C1 segment of cervical spinal cord (tissue), 14 donors: ENCODE data around the gene RTN4IP1.
"Not testable (repeated sequence)": the region's sequence is repeated elsewhere in the genome, so short reads cannot be mapped to it uniquely, and the experiment has no call there.

ENCODE experiments used
- DNase-seq, 14 donors: peaks; one replicate each; lab custom pipeline; 2025; lab: John Stamatoyannopoulos, UW

Gene RTN4IP1

DNA sequence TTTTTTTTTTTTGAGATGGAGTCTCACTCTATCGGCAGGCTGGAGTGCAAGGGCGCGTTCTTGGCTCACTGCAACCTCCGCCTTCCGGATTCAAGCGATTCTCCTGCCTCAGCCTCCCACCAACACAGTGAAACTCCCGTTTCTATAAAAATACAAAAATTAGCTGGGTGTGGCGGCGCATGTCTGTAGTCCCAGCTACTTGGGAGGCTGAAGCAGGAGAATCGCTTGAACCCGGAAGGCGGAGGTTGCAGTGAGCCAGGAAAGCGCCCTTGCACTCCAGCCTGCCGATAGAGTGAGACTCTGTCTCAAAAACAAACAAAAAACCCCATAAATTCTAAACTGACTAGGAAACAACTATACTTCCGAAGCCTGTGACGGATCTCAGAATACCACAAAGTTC is 1.5 kb downstream of the RTN4IP1 start:
- DNase-seq = not testable (repeated sequence)

DNA sequence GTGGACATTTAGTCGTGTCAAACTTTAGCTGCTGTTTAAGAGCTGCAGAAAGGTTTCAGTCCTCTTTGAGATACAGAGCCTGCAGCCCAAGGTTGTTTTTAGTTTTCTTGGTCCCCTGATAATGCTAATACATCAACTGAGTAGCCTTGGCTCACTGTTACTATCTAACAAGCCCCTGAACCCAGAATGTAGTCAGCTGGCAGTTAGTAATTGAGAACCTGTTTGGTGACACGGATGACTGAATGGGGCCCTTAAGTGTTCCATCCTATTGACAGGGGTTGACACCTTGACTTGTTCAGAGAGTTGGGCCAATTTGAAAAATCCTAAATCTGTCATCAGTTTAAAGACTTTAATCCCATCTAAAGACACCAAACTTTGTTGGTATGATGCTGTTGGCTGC is 2.8 kb downstream of the RTN4IP1 start:
- no peak for DNase-seq

DNA sequence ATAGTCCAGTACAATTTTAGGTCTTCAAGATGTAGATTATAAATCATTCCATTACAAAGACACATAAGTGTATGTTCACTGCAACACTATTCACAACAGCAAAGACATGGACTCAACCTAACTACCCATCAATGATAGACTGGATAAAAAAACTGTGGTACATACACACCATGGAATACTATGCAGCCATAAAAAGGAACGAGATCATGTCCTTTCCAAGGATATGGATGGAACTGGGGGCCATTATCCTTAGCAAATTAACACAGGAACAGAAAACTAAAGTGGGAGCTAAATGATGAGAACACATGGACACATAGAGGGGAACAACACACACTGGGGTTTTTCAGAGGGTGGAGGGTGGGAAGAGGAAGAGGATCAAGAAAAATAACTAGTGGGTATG is 6.3 kb downstream of the RTN4IP1 start:
- no peak for DNase-seq

DNA sequence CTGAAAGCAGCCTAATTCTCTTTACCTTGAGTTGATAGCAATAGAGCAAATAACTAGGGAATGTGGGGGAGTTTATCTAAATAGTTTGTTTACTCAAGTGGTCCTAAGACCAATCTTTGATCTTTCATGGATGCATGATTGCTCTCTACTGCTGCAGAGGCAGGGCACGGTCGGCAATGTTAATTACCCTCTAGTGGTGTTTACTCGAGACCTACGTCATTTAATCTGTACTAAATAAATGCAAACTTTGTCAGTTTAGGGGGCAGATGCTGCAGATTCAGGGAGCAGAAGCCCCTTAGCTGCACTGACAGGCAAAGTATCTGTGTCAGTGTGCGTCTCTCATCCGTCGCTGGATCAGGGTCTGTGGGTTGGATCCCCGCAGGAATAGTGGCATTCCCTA is 6.9 kb downstream of the RTN4IP1 start:
- DNase-seq = no peak

DNA sequence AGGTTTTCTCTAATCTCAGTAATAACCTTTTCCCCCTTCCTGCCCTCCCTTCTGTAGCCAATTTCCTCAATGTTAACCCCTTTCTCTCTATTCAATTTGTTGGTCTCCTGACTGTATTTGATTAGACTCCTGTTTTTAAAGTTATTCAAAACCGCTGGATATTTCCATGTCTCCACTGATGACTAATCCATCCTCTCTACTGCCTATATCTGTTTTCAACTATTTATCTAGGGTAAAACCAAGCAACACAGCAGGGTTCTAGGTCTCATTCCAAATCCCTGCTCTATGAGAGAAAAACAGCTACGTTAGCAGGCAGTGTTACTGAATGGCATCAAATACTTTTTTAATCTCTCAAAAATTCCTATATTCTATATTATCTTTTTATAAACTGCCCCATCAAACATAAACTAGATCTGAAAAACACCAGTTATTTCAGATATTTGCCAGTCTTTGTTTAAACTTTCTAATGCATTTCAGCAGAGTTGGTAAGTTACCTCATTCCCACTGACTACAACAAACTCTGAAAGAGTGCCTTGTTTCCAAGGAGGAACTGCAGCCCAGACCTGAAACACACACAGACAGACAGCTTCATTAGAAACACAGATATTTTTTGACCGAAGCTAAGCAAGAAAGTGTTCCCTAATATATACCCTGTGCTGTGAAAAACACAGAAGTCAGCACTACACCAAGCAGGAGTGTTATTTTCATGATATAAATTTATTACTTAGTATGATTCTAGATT is 8.2 kb downstream of the RTN4IP1 start:
- DNase-seq = no peak

DNA sequence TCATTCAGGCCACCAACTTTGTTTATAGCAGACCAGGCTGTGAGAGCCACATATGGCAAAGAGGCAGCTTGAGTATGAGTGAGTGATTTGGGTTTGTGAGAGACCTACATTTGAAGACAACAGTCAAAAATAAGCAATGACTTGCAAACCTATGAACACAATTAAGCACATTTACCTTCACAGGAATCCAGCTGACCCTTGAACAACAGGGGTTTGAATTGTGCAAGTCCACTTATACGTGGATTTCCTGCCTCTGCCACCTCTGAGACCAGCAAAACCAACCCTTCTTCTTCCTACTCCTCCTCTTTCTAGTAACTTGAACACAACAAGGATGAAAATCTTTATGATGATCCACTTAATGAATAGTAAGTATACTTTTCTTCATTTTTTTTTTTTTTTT is 10.1 kb downstream of the RTN4IP1 start:
- no peak for DNase-seq

DNA sequence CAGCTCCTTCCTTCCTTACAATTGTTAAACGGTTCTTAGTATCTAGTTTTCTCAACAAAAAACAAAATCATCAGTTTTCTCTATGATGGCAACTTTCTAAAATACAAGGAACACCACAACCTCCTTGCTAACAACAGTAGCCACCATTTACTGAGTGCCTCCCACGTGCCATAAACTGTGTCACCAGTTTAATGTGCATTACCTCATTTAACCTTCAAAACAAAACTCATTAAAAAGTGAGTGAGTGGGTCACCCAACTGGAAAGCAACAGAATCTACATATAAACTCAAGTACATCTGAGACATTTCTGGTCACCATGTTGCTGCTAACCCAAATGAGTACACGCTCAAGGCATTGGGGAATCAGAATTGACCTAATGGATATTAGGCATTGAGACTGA is 11.0 kb downstream of the RTN4IP1 start:
- no peak for DNase-seq

DNA sequence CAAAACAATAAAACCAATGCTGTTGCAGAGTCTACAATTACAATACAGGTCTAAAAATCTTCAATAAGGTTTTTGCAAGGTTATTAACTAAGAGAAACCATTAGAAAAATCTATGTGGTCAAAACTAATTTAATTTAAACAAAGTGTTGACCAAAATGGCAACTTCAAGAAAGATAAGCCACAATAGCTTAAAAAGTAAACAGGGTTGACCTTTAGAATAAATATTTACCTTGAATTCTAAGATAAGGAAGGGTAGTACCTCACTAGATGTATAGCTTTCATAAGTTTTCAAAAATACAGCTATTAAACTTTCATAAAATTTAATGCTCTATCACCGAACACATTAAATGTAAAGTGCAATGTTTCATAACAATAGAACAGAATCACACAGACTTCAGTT is 11.4 kb downstream of the RTN4IP1 start:
- no peak for DNase-seq

DNA sequence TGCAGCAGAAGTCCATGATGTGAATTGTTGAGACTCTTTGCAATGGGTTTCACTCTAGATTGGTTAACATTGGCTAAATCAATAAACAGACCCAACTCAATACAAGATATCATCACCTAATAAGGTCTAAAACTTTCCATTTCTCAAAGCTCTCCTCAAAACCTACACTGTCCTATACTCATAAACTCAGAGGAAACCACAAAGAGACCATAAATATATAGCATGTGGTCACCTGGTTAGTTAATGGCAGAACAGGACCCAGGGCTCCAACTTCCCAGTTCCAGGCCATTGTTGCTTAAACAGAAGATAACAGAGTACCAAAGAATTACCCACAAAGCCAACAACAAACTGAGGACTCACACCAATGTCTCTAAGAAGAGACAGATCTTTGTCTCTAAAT is 12.0 kb downstream of the RTN4IP1 start:
- DNase-seq = no peak

DNA sequence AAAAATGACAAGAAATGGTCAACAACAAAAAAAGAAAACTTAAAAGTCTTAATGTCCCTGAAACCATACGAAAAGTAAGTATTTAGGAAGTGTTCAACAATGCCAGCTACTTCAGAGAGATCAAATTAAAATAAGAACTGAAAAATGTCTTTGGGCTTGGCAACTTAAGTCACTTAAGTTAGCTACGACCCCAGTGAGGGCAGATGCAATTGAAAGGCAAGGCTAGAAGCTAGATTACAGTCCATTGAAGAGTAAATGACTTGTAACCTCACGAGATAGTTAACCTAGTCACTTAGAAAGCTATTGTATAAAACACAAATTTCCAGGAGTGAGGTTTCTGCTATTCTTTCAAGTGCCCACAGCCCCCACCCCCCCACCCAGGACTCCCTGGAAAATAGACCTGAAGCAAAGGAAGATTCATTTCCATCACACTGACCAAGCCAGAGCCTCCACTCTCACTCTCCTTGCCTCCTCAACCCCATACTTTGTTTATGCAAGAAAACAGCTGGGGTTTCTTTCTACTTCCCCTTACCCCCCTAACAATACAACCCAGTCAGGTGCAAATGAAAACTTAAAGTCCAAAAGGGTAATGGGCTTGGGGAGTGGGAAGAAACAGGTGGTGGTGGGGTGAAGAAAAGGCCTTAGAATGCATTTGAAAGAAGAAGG is 14.6 kb downstream of the RTN4IP1 start:
- no peak for DNase-seq

DNA sequence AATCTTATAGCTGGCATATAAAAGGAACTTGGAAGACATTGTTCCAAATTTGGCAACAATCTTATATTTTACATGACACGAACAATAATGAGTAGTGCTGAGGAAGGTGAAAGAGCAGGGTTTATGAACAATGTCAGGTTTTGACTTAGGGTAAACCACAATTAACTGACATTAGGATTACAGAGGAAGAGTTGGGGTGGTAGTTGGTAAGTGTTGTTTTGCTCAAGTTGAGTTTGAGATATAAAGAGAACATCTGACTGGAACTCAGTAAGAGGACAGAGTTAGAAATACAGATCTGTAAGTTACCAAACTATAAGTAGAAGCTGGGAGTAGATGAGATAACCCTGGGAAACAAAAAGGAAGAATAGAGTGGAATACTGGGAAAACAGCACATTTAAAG is 15.1 kb downstream of the RTN4IP1 start:
- no peak for DNase-seq

DNA sequence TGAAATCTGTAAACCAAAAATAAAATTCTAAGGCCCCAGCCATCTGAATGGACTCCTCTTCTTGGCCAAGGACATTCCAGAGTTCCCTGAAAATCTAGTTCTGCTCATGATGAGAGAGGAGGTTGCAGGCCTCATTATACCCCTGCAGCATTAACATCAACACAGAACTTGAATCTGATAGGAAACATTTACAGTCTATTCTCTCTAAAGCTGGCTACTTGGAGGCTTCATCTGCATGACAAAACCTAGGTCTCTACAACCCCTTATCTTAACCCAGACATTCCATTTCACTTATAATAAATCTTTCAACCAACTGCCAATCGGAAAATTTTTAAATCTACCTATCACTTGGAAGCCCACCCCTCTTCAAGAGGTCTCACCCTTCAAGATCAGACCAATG is 15.7 kb downstream of the RTN4IP1 start:
- DNase-seq = no peak

DNA sequence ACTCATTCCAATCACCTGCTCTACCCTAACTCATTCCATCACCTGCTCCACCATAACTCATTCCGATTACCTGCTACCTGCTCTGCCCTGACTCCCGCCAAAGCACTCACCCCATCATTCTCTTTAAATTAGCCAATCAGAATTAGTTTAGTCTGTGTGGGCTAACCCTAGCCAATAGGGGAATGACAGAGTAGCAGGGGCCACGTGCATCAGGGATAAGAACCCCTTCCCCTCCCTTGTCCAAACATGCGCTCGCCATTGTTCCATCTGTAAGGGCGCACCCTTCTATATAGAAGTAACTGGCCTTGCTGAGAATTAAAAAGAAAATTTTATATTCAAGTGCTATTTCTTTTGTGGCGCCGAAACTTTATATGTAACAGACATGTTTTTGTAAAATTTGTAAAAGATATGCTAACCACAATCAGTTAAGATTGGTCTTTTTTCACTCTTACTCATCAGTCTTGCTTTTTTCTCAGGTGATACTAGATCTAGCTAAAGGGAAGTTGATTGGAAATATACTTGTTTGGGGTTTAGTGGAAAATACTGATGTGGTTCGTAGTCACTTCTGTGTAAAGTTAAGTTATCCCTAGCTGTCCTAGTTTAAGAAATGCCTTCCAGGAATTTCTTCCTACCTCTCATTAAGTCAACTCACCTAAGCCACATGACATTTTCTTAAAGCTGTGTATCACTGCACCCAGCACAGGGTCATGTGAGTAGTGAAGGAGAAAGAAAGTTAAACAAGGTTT is 16.5 kb downstream of the RTN4IP1 start:
- DNase-seq = no peak

DNA sequence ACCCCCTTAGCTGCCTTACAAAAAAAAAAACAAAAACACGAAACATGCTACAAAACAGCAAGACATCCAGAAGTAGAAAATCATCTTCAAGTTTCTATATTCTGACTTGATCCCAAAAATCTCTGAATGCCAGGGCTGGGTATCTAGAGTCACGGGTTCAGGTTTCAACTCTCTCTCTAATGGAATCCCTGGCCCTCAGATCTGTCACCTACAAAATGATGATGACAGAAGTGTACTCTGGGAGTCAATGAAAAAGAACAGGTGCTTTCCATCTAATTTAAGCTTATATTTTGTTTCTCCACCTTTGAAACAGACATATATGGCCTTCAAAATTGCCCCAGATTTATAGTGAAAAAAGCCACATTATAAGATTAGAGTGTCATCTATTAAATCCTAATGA is 18.3 kb downstream of the RTN4IP1 start:
- no peak for DNase-seq

DNA sequence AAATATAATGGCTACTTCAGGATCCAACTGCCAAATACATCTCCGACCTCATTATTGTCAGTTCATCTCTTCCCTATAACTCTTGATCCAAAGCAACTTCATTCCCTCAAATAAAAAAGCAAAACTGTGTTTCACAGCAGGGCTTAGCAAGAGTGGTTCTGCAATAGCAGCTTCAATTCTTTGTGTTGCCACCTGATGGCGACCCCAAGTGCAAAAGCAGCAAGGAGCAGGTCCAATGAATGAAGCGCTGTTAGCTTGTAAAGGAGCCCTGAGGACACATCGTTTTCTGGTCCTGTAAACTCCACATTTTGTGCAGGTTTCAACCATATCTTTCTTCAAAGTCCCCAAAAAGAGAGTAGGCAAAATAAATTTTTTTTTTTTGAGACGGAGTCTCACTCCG is 19.6 kb downstream of the RTN4IP1 start:
- DNase-seq = no peak

DNA sequence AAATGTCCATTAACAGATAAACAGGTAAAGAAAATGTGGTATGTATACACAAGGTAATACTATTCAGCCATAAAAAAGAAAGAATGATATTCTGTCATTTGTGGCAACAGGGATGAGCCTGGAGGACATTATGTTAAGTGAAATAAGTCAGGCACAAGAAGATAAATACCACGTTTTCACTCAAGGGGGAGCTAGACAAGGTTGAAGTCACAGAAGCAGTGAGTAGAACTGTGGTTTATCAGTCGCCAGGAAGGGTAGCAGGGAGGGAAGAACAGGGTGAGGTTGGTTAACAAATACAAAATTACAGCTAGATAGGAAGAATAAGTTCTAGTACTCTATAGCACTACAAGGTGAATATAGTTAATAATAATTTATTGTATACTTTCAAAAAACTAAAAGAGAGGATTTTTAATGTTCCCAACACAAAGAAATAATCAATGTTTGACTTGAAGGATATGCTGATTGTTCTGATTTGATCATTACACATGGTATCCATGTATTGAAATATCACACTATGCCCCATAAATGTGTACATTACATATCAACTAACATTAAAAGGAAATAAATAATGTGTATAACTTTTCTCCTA is 21.1 kb downstream of the RTN4IP1 start:
- DNase-seq = no peak

DNA sequence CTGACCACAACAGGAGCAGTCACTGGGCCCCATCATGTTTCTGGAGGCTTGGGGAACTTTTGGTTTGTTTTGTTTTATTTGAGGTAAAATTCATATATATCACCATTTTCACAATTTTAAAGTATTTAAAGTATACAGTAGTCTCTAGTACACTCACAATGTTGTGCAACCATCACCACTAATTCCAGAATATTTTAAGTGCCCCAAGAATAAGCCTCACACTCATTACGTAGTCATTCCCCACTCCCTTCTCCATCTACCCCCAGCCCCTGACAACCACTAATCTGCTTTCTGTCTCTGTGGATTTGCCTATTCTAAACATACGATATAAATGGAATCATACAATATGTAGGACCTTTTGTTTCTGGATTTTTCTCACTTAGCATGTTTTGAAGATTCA is 29.0 kb downstream of the RTN4IP1 start:
- no peak for DNase-seq

DNA sequence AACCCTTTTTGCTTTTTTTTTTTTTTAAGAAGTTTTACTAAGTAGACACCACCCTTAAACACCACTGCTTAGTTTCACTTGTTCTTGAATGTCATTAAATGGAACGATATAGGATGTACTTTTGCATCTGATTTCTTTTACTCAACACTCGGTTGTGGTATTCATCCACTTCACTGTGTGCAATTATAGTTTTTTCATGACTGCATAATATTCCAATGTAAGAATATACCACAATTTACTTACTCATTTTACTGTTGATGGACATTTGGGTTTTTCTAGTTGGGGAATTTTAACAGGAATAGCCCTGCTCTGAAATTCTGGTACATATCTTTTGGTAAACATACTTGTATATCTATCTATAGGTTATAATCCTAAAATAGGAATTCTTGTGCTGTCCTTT is 29.9 kb downstream of the RTN4IP1 start:
- DNase-seq = no peak

DNA sequence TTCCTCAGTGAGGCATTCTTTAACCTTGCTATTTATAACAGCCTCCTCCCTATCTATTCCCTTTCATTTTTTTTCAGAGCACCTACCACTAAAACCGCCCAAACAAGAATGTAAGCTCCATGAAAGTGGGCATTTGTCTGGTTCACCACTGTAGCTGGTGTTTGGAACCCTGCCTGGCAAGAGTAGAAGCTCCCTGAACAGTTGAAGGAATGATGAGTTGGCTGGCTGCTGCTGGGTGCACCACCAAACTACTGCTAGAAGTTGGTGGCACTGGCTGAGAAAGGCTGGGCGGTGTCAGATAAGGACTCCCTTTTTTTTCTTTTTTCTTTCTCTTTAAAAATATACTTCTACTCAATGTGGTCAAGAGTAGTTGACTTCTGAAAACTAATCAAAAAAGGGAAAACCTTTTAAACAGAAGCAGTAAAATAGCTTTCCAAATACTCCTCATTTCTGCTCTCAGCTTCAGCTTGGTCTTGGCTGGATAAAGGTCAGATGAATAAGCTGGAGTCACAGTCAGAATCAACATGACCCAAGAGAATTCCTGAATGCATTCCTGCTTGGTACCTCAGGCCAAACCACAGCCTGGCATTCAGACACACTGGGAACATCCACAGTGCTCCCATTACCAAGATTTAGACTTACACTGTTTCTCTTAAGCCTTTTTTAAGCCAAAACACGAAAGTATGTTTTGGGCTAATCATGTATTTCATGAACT is 38.0 kb downstream of the RTN4IP1 start:
- DNase-seq = no peak

DNA sequence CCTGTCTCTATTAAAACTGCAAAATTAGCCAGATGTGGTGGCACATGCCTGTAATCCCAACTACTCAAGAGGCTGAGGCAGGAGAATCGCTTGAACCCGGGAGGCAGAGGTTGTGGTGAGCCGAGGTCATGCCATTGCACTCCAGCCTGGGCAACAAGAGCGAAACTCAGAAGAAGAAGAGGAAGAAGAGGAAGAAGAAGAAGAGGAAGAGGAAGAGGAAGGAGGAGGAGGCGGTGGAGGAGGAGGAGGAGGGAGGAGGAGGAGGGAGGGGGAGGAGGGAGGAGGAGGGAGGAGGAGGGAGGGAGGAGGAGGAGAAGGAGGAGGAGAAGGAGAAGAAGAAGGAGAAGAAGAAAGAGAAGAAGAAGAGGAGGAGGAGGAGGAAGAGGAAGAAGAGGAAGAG is 40.4 kb downstream of the RTN4IP1 start:
- not testable (repeated sequence) for DNase-seq

DNA sequence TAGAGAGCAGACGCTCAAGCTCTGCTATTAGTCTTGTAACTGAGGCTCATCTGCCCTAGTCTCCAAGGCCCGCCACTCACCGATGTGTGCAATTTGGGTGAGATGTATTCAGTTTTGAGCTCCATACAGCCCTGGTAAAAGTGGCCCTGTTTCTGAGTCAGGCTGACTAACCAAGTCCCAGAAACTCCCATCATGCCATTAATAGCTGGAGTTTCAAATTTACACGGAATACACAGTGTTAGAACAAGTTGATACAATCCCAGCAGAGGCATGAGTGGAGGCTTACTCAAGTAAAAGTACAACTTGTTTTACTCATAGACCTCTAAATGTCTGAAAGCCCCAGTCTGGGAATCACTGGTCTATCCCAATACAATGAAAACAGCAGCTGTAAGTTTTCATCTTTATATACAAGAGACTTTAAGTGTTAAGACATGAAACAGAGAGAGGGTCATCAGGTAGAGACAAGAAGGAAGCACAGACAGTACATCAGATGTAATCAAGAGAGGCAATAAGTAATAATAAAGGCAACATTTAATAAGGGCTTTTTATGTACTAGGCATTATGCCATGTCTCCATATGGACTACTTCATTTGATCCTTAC is 42.4 kb downstream of the RTN4IP1 start:
- no peak for DNase-seq
